GM12891 (cell line): Measurements from ENCODE around the gene CLEC11A.

Experiments
- DNase-seq: peaks from one replicate; pipeline ENCODE4 v3.0.0; 2011; ENCODE audit warnings: low spot score; ENCODE audit not compliant: insufficient read length
- FAIRE-seq: peaks from 2 replicates; lab custom pipeline; 2011; peaks lifted over from hg19 to GRCh38; lab: Jason Lieb, UNC
- PAX5 ChIP-seq: IDR thresholded peaks from 2 replicates; pipeline ENCODE4 v1.6.1; 2011; ENCODE audit warnings: low read length, moderate library complexity, mild to moderate bottlenecking; ENCODE audit not compliant: insufficient read depth, severe bottlenecking
- POLR2A ChIP-seq: IDR thresholded peaks from 2 replicates; pipeline ENCODE4 v1.6.1; 2011; ENCODE audit warnings: low read depth, low read length, control low read depth
- POLR2AphosphoS5 ChIP-seq: IDR thresholded peaks from 2 replicates; pipeline ENCODE4 v1.6.1; 2011; ENCODE audit warnings: low read depth, low read length, control low read depth
- POU2F2 ChIP-seq: IDR thresholded peaks from 2 replicates; pipeline ENCODE4 v1.6.1; 2011; ENCODE audit warnings: low read depth, mild to moderate bottlenecking, control low read depth, low read length, moderate library complexity
- SPI1 ChIP-seq: IDR thresholded peaks from 2 replicates; pipeline ENCODE4 v1.6.1; 2011; ENCODE audit warnings: low read depth, low read length, control low read depth
- TAF1 ChIP-seq: IDR thresholded peaks from 2 replicates; pipeline ENCODE4 v1.6.1; 2011; ENCODE audit warnings: low read depth, low read length, control low read depth

CLEC11A gene

DNA sequence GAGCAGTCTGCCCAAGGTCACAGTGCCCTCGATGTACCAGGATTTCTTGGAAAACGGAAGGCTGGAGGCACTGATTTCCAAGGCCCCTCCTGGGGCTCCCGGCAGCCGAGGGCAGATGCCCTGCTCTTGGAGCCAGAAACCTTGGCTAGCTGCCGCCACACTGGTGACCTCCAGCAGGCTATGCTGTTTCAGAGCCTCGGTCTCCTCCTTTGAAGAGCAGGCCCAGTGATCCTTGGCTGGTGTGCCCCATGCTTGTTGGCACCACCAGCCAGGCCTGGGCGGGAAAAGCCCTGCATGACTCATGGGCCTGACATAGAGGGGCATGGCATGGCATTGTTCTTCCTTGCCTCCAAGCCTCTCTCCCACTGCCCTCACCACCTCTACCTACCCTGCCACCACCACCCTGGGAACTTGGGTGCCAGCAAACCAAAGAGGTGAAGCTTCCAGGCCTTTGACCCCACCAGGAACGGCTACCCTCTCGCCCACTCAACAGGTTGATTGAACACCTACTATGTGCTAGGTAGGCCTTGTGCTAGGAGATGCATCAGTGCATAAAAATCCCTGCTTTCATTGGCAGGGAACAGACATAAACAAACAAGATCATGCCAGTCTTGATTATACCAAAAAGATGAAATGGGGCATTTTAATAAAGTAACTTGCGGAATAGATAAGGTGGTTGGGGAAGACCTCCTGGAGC lies 1.6 kb upstream of the CLEC11A start:
- FAIRE-seq (no peak), DNase-seq (no peak)
- TF ChIP-seq POLR2AphosphoS5 (no peak), PAX5 (no peak), POLR2A (no peak), TAF1 (no peak), POU2F2 (no peak), SPI1 (no peak)

- TF ChIP-seq SPI1 (no peak), PAX5 (no peak), POLR2A (no peak), TAF1 (no peak), POLR2AphosphoS5 (no peak), POU2F2 (no peak)
- FAIRE-seq = no peak
- no peak for DNase-seq
These were observed 757 bp upstream of the CLEC11A start for GRCh38 chr19:50722201-50723013.

DNA sequence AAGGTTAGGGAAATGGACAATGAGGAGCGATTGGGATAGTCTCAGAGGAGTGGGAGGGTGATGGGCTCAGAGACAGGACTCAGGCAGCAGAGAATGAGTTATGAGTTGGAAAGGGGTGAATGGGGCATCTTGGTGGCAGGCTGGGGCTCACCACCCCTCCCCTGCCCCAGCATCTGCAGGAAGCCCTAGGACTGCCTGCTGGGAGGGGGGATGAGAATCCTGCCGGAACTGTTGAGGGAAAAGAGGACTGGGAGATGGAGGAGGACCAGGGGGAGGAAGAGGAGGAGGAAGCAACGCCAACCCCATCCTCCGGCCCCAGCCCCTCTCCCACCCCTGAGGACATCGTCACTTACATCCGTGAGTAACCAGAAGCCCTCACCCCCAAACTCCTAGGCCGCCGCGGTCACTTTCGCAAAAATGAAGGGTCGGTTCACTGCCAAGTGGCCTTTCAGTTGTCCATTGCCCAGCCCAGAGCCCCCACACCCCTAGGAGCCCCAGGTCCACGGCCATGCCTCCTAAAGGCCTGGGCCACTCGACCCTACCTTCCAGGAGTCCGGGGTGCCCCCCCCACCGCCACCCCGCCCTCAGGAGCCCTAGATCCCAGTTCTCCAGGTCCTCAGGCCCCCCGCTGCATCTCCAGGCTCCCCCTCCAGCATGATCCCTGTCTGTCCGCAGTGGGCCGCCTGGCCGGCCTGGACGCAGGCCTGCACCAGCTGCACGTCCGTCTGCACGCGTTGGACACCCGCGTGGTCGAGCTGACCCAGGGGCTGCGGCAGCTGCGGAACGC lies 764 bp downstream of the CLEC11A start:
- no peak for FAIRE-seq
- DNase-seq = no peak
- no peak for TF ChIP-seq POU2F2
- no peak for TF ChIP-seq POLR2AphosphoS5
- no peak for TF ChIP-seq TAF1
- no peak for TF ChIP-seq SPI1
- no peak for TF ChIP-seq POLR2A
- TF ChIP-seq PAX5 = no peak

GRCh38 chr19:50724522-50725217 lies 1.5 kb downstream of the CLEC11A start:
- DNase-seq (peak; percentile 85), FAIRE-seq (peak; percentile 26)
- TF ChIP-seq PAX5 (no peak), TAF1 (no peak), POLR2AphosphoS5 (no peak)

DNA sequence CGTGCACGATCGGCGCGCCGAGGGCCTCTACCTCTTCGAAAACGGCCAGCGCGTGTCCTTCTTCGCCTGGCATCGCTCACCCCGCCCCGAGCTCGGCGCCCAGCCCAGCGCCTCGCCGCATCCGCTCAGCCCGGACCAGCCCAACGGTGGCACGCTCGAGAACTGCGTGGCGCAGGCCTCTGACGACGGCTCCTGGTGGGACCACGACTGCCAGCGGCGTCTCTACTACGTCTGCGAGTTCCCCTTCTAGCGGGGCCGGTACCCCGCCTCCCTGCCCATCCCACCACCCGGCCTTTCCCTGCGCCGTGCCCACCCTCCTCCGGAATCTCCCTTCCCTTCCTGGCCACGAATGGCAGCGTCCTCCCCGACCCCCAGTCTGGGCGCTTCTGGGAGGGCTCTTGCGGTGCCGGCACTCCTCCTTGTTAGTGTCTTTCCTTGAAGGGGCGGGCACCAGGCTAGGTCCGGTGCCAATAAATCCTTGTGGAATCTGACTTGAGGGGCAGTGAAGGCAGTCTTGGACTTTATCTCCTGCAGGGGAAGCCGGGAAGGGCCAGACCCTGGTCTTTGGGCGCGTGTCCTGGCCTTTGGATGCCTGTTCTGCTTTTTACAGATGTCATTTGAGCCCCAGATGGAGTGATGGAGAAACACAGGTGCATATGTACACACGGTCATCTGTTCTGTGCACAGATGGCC lies 2.2 kb downstream of the CLEC11A start:
- TF ChIP-seq POU2F2 (no peak), TAF1 (no peak), SPI1 (no peak), POLR2A (no peak), PAX5 (no peak), POLR2AphosphoS5 (no peak)
- no peak for FAIRE-seq
- no peak for DNase-seq

GRCh38 chr19:50725911-50726230 lies 2.7 kb downstream of the CLEC11A start:
- FAIRE-seq = no peak
- TF ChIP-seq POLR2A = no peak
- TF ChIP-seq PAX5 = no peak
- TF ChIP-seq TAF1 = no peak
- no peak for TF ChIP-seq POU2F2
- TF ChIP-seq POLR2AphosphoS5 = no peak
- TF ChIP-seq SPI1 = no peak

DNA sequence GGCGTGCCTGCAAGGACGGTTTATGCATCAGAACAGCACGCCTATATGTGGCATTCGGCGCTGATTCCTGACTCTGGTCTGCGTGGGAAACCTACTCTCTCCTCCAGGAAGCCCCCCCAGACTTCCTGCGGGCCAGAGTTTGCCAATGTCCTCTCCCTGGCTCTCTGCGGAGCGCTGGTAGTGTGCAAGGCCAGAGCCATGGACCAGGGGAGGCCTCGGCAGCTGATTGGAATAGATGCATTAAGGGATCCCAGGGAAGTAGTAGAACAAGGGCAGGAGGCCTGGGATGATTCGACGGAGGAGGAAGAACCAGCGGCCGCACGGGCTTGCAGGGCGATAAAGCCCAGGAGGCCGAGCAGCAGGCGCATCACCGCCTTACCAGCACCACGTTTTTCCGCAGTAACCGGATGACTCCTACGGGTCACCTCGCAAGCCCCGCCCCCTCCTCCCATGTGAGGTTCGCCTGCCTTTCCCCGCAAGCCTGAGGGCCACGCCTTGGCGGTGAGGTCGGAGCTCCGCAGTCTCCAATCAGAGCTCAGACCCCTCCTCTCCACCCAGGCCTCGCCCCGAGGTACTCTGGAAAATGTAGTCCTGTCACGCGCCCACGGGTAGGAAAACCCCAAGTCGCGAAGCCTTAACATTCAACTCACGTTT lies 5.0 kb downstream of the CLEC11A start:
- FAIRE-seq = no peak
- TF ChIP-seq TAF1 (no peak), POLR2AphosphoS5 (no peak), SPI1 (no peak), PAX5 (no peak)
- DNase-seq = no peak

More at GRCh38 chr19:50725911-50726230, 2.7 kb downstream of the CLEC11A start:
- DNase-seq = no peak

GRCh38 chr19:50729894-50730293 lies 6.7 kb downstream of the CLEC11A start:
- DNase-seq = no peak
- TF ChIP-seq POU2F2 (no peak), POLR2A (no peak)
- no peak for FAIRE-seq
